H1 (cell line): Measurements from ENCODE around the gene AP5S1. TPM values are rescaled to one million over a fixed set of nuclear protein-coding genes. Genes with fewer than 3 reads are reported as not detected.

Experiments used
- CTCF ChIA-PET: fragments of 300-600 bp; sonication (Branson Sonifier 250); formaldehyde crosslinking; loops from one replicate; lab custom pipeline; 2021; ENCODE audit not compliant: partially characterized antibody; lab: Charles Lee
- POLR2A ChIA-PET: fragments of 300-600 bp; sonication (Branson Sonifier 250); formaldehyde crosslinking; loops from one replicate; lab custom pipeline; 2021; ENCODE audit warnings: inconsistent platforms; ENCODE audit not compliant: partially characterized antibody; lab: Charles Lee
- DNase-seq, 2 experiments: peaks; one replicate each; pipeline versions ENCODE4 v3.0.0 to v3.0.0-alpha.2; 2010 to 2022; ENCODE audit warnings: low spot score in 2 of 2, low read depth in 1 of 2, mixed read lengths in 1 of 2
- FAIRE-seq: peaks from 2 replicates; lab custom pipeline; 2011; peaks lifted over from hg19 to GRCh38; lab: Jason Lieb, UNC
- H2AFZ ChIP-seq: 2 replicates; pipeline ENCODE4 v1.8.1; 2012; ENCODE audit warnings: low read length, inconsistent platforms
- H2AK5ac ChIP-seq: 2 replicates; pipeline ENCODE4 v1.6.1; 2013; ENCODE audit warnings: low read depth, low read length
- H2BK120ac ChIP-seq: replicated peaks from 2 replicates; pipeline ENCODE3; 2013; ENCODE audit warnings: low read depth, low read length, inconsistent platforms
- H2BK12ac ChIP-seq: 2 replicates; pipeline ENCODE4 v1.6.1; 2013; ENCODE audit warnings: low read depth, low read length
- H2BK15ac ChIP-seq: 2 replicates; pipeline ENCODE4 v1.6.1; 2013; ENCODE audit warnings: low read length
- H2BK20ac ChIP-seq: 2 replicates; pipeline ENCODE4 v1.6.1; 2013; ENCODE audit warnings: low read length
- H2BK5ac ChIP-seq: 2 replicates; pipeline ENCODE4 v1.6.1; 2013; ENCODE audit warnings: low read depth, low read length
- H3K14ac ChIP-seq: 2 replicates; pipeline ENCODE4 v1.6.1; 2013; ENCODE audit warnings: inconsistent platforms; ENCODE audit not compliant: insufficient read length
- H3K18ac ChIP-seq: 2 replicates; pipeline ENCODE4 v1.6.1; 2013; ENCODE audit warnings: low read length; ENCODE audit errors: extremely low read depth
- H3K23ac ChIP-seq: 2 replicates; pipeline ENCODE4 v1.6.1; 2013; ENCODE audit warnings: inconsistent platforms; ENCODE audit not compliant: insufficient read length
- H3K23me2 ChIP-seq: 2 replicates; pipeline ENCODE4 v1.6.1; 2013; ENCODE audit warnings: low read depth, low read length
- H3K27ac ChIP-seq: 2 replicates; pipeline ENCODE4 v1.6.1; 2011; ENCODE audit warnings: low read depth, low read length, inconsistent platforms
- H3K27me3 ChIP-seq, 4 experiments: replicated peaks in 1 of 4; 1 replicate in 1 of 4; 2 replicates in 3 of 4; pipeline versions ENCODE4 v1.6.1 to v1.8.1; 2011 to 2013; ENCODE audit warnings: low read length in 3 of 4, mild to moderate bottlenecking in 3 of 4, inconsistent platforms in 2 of 4, mixed read lengths in 2 of 4, moderate library complexity in 1 of 4; ENCODE audit not compliant: control insufficient read depth in 3 of 4, insufficient read depth in 3 of 4; ENCODE audit errors: extremely low read depth in 1 of 4
- H3K36me3 ChIP-seq, 4 experiments: 2 replicates each; pipeline versions ENCODE4 v1.6.1 to v1.8.1; 2011 to 2013; ENCODE audit warnings: mild to moderate bottlenecking in 4 of 4, low read length in 3 of 4, moderate library complexity in 2 of 4, control low read depth in 1 of 4, inconsistent platforms in 1 of 4; ENCODE audit not compliant: insufficient read depth in 4 of 4, control insufficient read depth in 2 of 4
- H3K4ac ChIP-seq: replicated peaks from 2 replicates; pipeline ENCODE3; 2013; ENCODE audit warnings: low read length, low read depth, mixed read lengths, inconsistent platforms; ENCODE audit not compliant: insufficient read length
- H3K4me1 ChIP-seq, 4 experiments: replicated peaks in 1 of 4; 1 replicate in 1 of 4; 2 replicates in 3 of 4; pipeline versions ENCODE4 v1.6.1 to v1.8.1; 2011 to 2013; ENCODE audit warnings: low read length in 3 of 4, inconsistent platforms in 2 of 4, mixed read lengths in 1 of 4; ENCODE audit not compliant: insufficient read depth in 4 of 4, control insufficient read depth in 3 of 4
- H3K4me2 ChIP-seq, 2 experiments: 2 replicates each; pipeline versions ENCODE4 v1.6.1 to v1.8.1; 2011 to 2013; ENCODE audit warnings: low read depth in 2 of 2, low read length in 2 of 2, control low read depth in 1 of 2, inconsistent platforms in 1 of 2, mild to moderate bottlenecking in 1 of 2; ENCODE audit not compliant: insufficient read depth in 1 of 2
- H3K4me3 ChIP-seq, 4 experiments: fragments of 200-600, 300-600 bp in 1 of 4; sonication (generic), shearing (Covaris generic), sonication (Bioruptor Twin) in 1 of 4; 2 replicates each; pipeline versions ENCODE4 v1.5.1 to v1.8.1; 2011 to 2016; ENCODE audit warnings: low read length in 4 of 4, low read depth in 3 of 4, control low read depth in 2 of 4, inconsistent platforms in 2 of 4, mild to moderate bottlenecking in 2 of 4, mixed read lengths in 1 of 4, moderate library complexity in 1 of 4; ENCODE audit not compliant: insufficient read depth in 2 of 4; ENCODE audit errors: extremely low read depth in 1 of 4
- H3K56ac ChIP-seq: replicated peaks from 2 replicates; pipeline ENCODE3; 2013; ENCODE audit warnings: low read depth, mild to moderate bottlenecking, mixed read lengths, low read length, inconsistent platforms; ENCODE audit not compliant: insufficient read length
- H3K79me1 ChIP-seq: 2 replicates; pipeline ENCODE4 v1.6.1; 2013; ENCODE audit warnings: low read depth, low read length, control low read depth
- H3K79me2 ChIP-seq, 2 experiments: 2 replicates each; pipeline versions ENCODE4 v1.6.1 to v1.8.1; 2012 to 2013; ENCODE audit warnings: low read length in 2 of 2, mild to moderate bottlenecking in 2 of 2, inconsistent platforms in 1 of 2; ENCODE audit not compliant: insufficient read depth in 2 of 2, control insufficient read depth in 1 of 2
- H3K9ac ChIP-seq, 4 experiments: replicated peaks in 1 of 4; 1 replicate in 1 of 4; 2 replicates in 3 of 4; pipeline versions ENCODE4 v1.6.1 to v1.8.1; 2011 to 2013; ENCODE audit warnings: low read depth in 3 of 4, low read length in 3 of 4, control low read depth in 2 of 4, mild to moderate bottlenecking in 2 of 4, moderate library complexity in 2 of 4, inconsistent platforms in 1 of 4; ENCODE audit errors: extremely low read depth in 1 of 4
- H3K9me3 ChIP-seq, 2 experiments: 2 replicates each; pipeline versions ENCODE4 v1.6.1 to v1.8.1; 2012 to 2013; ENCODE audit warnings: mild to moderate bottlenecking in 2 of 2, moderate library complexity in 2 of 2, control low read depth in 1 of 2, inconsistent platforms in 1 of 2, low read depth in 1 of 2, low read length in 1 of 2, mixed read lengths in 1 of 2; ENCODE audit not compliant: insufficient read depth in 2 of 2
- H4K20me1 ChIP-seq, 2 experiments: replicated peaks in 1 of 2; 2 replicates each; pipeline versions ENCODE3 to v1.8.1; 2011 to 2013; ENCODE audit warnings: inconsistent platforms in 2 of 2, low read length in 2 of 2, mild to moderate bottlenecking in 1 of 2; ENCODE audit not compliant: insufficient read depth in 2 of 2, control insufficient read depth in 1 of 2
- H4K5ac ChIP-seq: 2 replicates; pipeline ENCODE4 v1.6.1; 2013; ENCODE audit warnings: low read length, low read depth, mixed read lengths, inconsistent platforms; ENCODE audit not compliant: insufficient read length
- H4K8ac ChIP-seq: 2 replicates; pipeline ENCODE4 v1.8.0; 2013; ENCODE audit warnings: mild to moderate bottlenecking, moderate library complexity, low read length, inconsistent platforms; ENCODE audit not compliant: insufficient read depth; ENCODE audit errors: extremely low read depth
- H4K91ac ChIP-seq: replicated peaks from 2 replicates; pipeline ENCODE3; 2013; ENCODE audit warnings: low read length, mixed read lengths, inconsistent platforms; ENCODE audit not compliant: insufficient read length
- CBX5 ChIP-seq: fragments of 300-800, 300-1000 bp; sonication (generic); IDR thresholded peaks from 2 replicates; pipeline ENCODE4 v1.7.1; 2016; ENCODE audit warnings: antibody characterized with exemption, low read length, low read depth
- CBX8 ChIP-seq: fragments of 300-800, 300-1000 bp; sonication (generic); IDR thresholded peaks from 2 replicates; pipeline ENCODE4 v1.7.1; 2016; ENCODE audit warnings: low read depth, low read length, borderline replicate concordance
- E2F6 ChIP-seq: IDR thresholded peaks from 2 replicates; pipeline ENCODE4 v1.6.1; 2012; ENCODE audit warnings: inconsistent platforms
- FOSL1 ChIP-seq: IDR thresholded peaks from 2 replicates; pipeline ENCODE4 v1.6.1; 2011; ENCODE audit warnings: mild to moderate bottlenecking, low read depth, low read length, moderate library complexity; ENCODE audit not compliant: insufficient read depth
- GTF2F1 ChIP-seq: IDR thresholded peaks from 2 replicates; pipeline ENCODE4 v1.6.1; 2012; ENCODE audit warnings: low read depth, low read length, improper control_type of control experiment, borderline replicate concordance
- JUN ChIP-seq: IDR thresholded peaks from 2 replicates; pipeline ENCODE4 v1.6.1; 2011; ENCODE audit warnings: low read depth, mild to moderate bottlenecking, improper control_type of control experiment, low read length
- KDM1A ChIP-seq: fragments of 200-600, 300-600 bp; sonication (generic); IDR thresholded peaks from 2 replicates; pipeline ENCODE4 v1.7.1; 2016; ENCODE audit warnings: mild to moderate bottlenecking, low read length, borderline replicate concordance
- KDM5A ChIP-seq: fragments of 200-600 bp; IDR thresholded peaks from 2 replicates; pipeline ENCODE4 v1.7.1; 2012; ENCODE audit warnings: mild to moderate bottlenecking, low read length, inconsistent platforms, mixed read lengths
- RBBP5 ChIP-seq: IDR thresholded peaks from 2 replicates; pipeline ENCODE4 v1.7.1; 2012; ENCODE audit warnings: low read depth, mild to moderate bottlenecking, inconsistent platforms, low read length, moderate library complexity, borderline replicate concordance
- SP2 ChIP-seq: IDR thresholded peaks from 2 replicates; pipeline ENCODE4 v1.6.1; 2012; ENCODE audit warnings: mild to moderate bottlenecking, low read length, inconsistent platforms
- SUZ12 ChIP-seq: fragments of 200-600 bp; sonication (generic); IDR thresholded peaks from 2 replicates; pipeline ENCODE4 v1.6.1; 2012; ENCODE audit warnings: mild to moderate bottlenecking, inconsistent platforms, low read length, moderate library complexity, mixed read lengths
- TAF7 ChIP-seq: optimal IDR thresholded peaks from 2 replicates; pipeline ENCODE3; 2011; ENCODE audit warnings: low read depth, mild to moderate bottlenecking, inconsistent platforms, low read length, moderate library complexity, borderline replicate concordance
- TBP ChIP-seq: IDR thresholded peaks from 2 replicates; pipeline ENCODE4 v1.6.1; 2011; ENCODE audit warnings: low read depth, low read length, improper control_type of control experiment
- WGBS, 2 experiments: shearing (Covaris generic) in 1 of 2; methylation state at CpG; one replicate each; pipeline versions ENCODE4 v1.1.6 to v1.1.7; 2013 to 2015; ENCODE audit warnings: low lambda C conversion rate in 2 of 2, mixed read lengths in 2 of 2, inconsistent platforms in 1 of 2, low coverage in 1 of 2, missing lambda C conversion rate in 1 of 2; ENCODE audit not compliant: insufficient replicate concordance in 2 of 2, insufficient coverage in 1 of 2, insufficient read length in 1 of 2; ENCODE audit errors: extremely low coverage in 1 of 2, missing lambda C conversion rate in 1 of 2; 5-methylcytosine and 5-hydroxymethylcytosine counted together
- polyA plus RNA-seq, 7 experiments: library from polyadenylated mRNA; depleted of rRNA in 3 of 7; stranded (reverse) in 5 of 7; unstranded in 2 of 7; fragments of >200 nt in 5 of 7; fragments of 200-250 nt in 2 of 7; gene quantifications; 1 replicate in 5 of 7; 2 replicates in 1 of 7; 4 replicates in 1 of 7; pipeline versions ENCODE4 v1.2.1 to v1.2.3, GENCODE V29; 2011 to 2013; ENCODE audit warnings: missing spikeins in 2 of 7, mixed read lengths in 2 of 7
- total RNA-seq: library from RNA; stranded (reverse); fragmentation: NEBNext Ultra II Directional; extraction: Animal tissue kit (Norgen Biotek cat#: 25700); gene quantifications from 2 replicates; pipeline ENCODE4 v1.2.1, GENCODE V29; 2021

AP5S1 gene
- total and polyA plus RNA-seq, 2 of the 8 experiments (the other 6 are each of a cell fraction or from before 2014, with no cell fraction given), result 3.3 to 3.7 TPM

DNA sequence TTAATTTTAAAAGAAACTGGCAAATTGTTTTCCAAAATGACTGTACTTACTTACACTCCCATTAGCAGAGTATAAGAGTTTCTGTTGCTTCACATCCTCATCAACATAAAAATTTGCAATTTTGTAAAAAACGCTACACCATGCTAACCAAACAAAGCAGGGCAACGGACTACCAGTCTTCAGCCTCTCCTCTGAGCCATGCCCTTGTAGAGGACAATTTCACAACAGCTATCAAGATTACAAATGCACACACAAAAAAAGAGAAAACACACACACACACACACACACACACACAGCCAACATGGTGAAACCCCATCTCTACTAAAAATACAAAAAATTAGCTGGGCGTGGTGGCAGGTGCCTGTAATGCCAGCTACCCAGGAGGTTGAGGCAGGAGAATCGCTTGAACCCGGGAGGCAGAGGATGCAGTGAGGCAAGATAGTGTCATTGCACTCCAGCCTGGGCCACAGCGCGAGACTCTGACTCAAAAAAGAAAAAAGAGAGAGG is 48.7 kb upstream of the AP5S1 start:
- Histone ChIP-seq H4K91ac (no peak overlapping the region), H2BK20ac (no peak overlapping the region), H3K14ac (no peak overlapping the region), H2BK12ac (no peak overlapping the region), H3K9me3 (no peaks in the 10 kb centered on the region; a peak in 1 of 4 replicates), H3K36me3 (no peaks in the 10 kb centered on the region), H3K27me3 (peaks cover 0 to 1% (median 0%) of the 10 kb centered on the region in 4 experiments; a peak in 3 of 7 replicates), H2BK5ac (no peak overlapping the region), H3K27ac (no peak overlapping the region), H2AK5ac (no peak overlapping the region), H2BK120ac (no peak overlapping the region), H3K23ac (no peak overlapping the region), H4K5ac (no peak overlapping the region), H2BK15ac (no peak overlapping the region), H3K4ac (no peak overlapping the region), H3K9ac (no peak overlapping the region), H3K79me2 (peaks cover 0 to 5% of the 10 kb centered on the region in 2 experiments; a peak in 1 of 4 replicates), H3K79me1 (0 out of 2 replicates have a peak, but pooled peaks cover under 1% of the 10 kb centered on the region), H3K56ac (no peak overlapping the region), H3K23me2 (peaks cover 11% of the 10 kb centered on the region; the same call in 1 of the 2 replicates), H3K4me1 (peaks cover 2 to 12% (median 4%) of the 10 kb centered on the region in 4 experiments; a peak in 5 of 7 replicates), H3K18ac (no peak overlapping the region), H4K20me1 (no peaks in the 10 kb centered on the region), H2AFZ (no peak overlapping the region), H3K4me2 (no peak overlapping the region), H4K8ac (no peak overlapping the region), H3K4me3 (no peak overlapping the region)
- ChIA-PET CTCF (interaction anchor here (0.7 to 1.8 kb wide), 5 partner anchors 11 to 83 kb away, joined by 3 to 8 read pairs (median 4); no protein-coding TSS in a partner anchor), POLR2A (no interaction called here)
- FAIRE-seq (no peak), DNase-seq (no peak)
- WGBS, 2 experiments, result 83% methylated on average over 7 of the region's 7 CpGs; no CpG with 5 or more reads in 1 of the 2 experiments
- TF ChIP-seq KDM5A (no peak), E2F6 (no peak), RBBP5 (no peak), KDM1A (no peak), GTF2F1 (no peak), SUZ12 (no peak), CBX8 (no peak), TAF7 (no peak), SP2 (no peak), JUN (no peak), CBX5 (no peak), TBP (no peak), FOSL1 (no peak)
